H9 (cell line): ENCODE results near the gene GRID1. TPM values are rescaled to one million over a fixed set of nuclear protein-coding genes. Genes with fewer than 3 reads are reported as not detected.

Experiments
- DNase-seq: peaks from one replicate; pipeline ENCODE4 v3.0.0-alpha.2; 2017
- H2AFZ ChIP-seq: one replicate; pipeline ENCODE4 v1.6.1; 2013; ENCODE audit warnings: mild to moderate bottlenecking, low read length, control low read depth, moderate library complexity
- H2AK5ac ChIP-seq: 2 replicates; pipeline ENCODE4 v1.6.1; 2013; ENCODE audit warnings: low read length, control low read depth, mixed read lengths; ENCODE audit not compliant: insufficient read length
- H2BK120ac ChIP-seq: one replicate; pipeline ENCODE4 v1.6.1; 2013; ENCODE audit warnings: low read depth, mild to moderate bottlenecking, low read length, control low read depth, inconsistent platforms; ENCODE audit not compliant: poor library complexity, severe bottlenecking
- H2BK12ac ChIP-seq: 2 replicates; pipeline ENCODE4 v1.6.1; 2013; ENCODE audit warnings: low read length, control low read depth, mixed read lengths, low read depth; ENCODE audit not compliant: insufficient read length
- H2BK15ac ChIP-seq: 2 replicates; pipeline ENCODE4 v1.6.1; 2013; ENCODE audit warnings: low read depth, low read length, control low read depth
- H2BK20ac ChIP-seq: one replicate; pipeline ENCODE4 v1.6.1; 2013; ENCODE audit warnings: low read depth, mild to moderate bottlenecking, low read length, control low read depth, inconsistent platforms; ENCODE audit not compliant: poor library complexity, severe bottlenecking
- H2BK5ac ChIP-seq: 2 replicates; pipeline ENCODE4 v1.6.1; 2013; ENCODE audit warnings: low read length, control low read depth, mixed read lengths; ENCODE audit not compliant: insufficient read length
- H3K14ac ChIP-seq: 2 replicates; pipeline ENCODE4 v1.6.1; 2013; ENCODE audit warnings: low read length, control low read depth; ENCODE audit not compliant: insufficient read depth
- H3K18ac ChIP-seq: 2 replicates; pipeline ENCODE4 v1.6.1; 2013; ENCODE audit warnings: low read depth, mild to moderate bottlenecking, mixed read lengths, low read length, control low read depth; ENCODE audit not compliant: insufficient read length
- H3K23ac ChIP-seq: 2 replicates; pipeline ENCODE4 v1.6.1; 2013; ENCODE audit warnings: low read length, control low read depth, mixed read lengths, low read depth; ENCODE audit not compliant: insufficient read length
- H3K23me2 ChIP-seq: 2 replicates; pipeline ENCODE4 v1.6.1; 2013; ENCODE audit warnings: low read depth, mild to moderate bottlenecking, mixed read lengths, low read length, control low read depth; ENCODE audit not compliant: insufficient read length, poor library complexity, severe bottlenecking
- H3K27ac ChIP-seq: 2 replicates; pipeline ENCODE4 v1.5.1; 2013; ENCODE audit warnings: low read length, control low read depth, mixed read lengths, low read depth; ENCODE audit not compliant: insufficient read length
- H3K27me3 ChIP-seq: 2 replicates; pipeline ENCODE4 v1.6.1; 2013; ENCODE audit warnings: low read length, control low read depth, inconsistent platforms; ENCODE audit not compliant: insufficient read depth
- H3K4ac ChIP-seq: 2 replicates; pipeline ENCODE4 v1.6.1; 2013; ENCODE audit warnings: low read depth, mild to moderate bottlenecking, control low read depth, inconsistent platforms, low read length, moderate library complexity
- H3K4me1 ChIP-seq: 2 replicates; pipeline ENCODE4 v1.6.1; 2013; ENCODE audit warnings: low read length, control low read depth, inconsistent platforms; ENCODE audit not compliant: insufficient read depth
- H3K4me2 ChIP-seq: 2 replicates; pipeline ENCODE4 v1.6.1; 2013; ENCODE audit warnings: low read length, control low read depth, mixed read lengths; ENCODE audit not compliant: insufficient read length, insufficient read depth
- H3K56ac ChIP-seq: 2 replicates; pipeline ENCODE4 v1.6.1; 2013; ENCODE audit warnings: low read depth, mild to moderate bottlenecking, mixed read lengths, low read length, control low read depth; ENCODE audit not compliant: insufficient read length
- H3K79me1 ChIP-seq: 2 replicates; pipeline ENCODE4 v1.6.1; 2013; ENCODE audit warnings: low read depth, mild to moderate bottlenecking, moderate library complexity, low read length, control low read depth, inconsistent platforms; ENCODE audit not compliant: insufficient read depth, poor library complexity, severe bottlenecking
- H3K79me2 ChIP-seq: 2 replicates; pipeline ENCODE4 v1.6.1; 2013; ENCODE audit warnings: low read length, control low read depth, inconsistent platforms; ENCODE audit not compliant: insufficient read depth
- H3K9ac ChIP-seq: 2 replicates; pipeline ENCODE4 v1.6.1; 2013; ENCODE audit warnings: low read length, control low read depth, mixed read lengths; ENCODE audit not compliant: insufficient read length; ENCODE audit errors: extremely low read depth
- H3K9me3 ChIP-seq: one replicate; pipeline ENCODE4 v1.6.1; 2013; ENCODE audit warnings: low read depth, low read length, inconsistent platforms; ENCODE audit not compliant: control insufficient read depth
- H3T11ph ChIP-seq: one replicate; pipeline ENCODE4 v1.6.1; 2013; ENCODE audit warnings: mild to moderate bottlenecking, low read length, control low read depth, inconsistent platforms
- H4K20me1 ChIP-seq: one replicate; pipeline ENCODE4 v1.6.1; 2013; ENCODE audit not compliant: control insufficient read depth, insufficient read length, insufficient read depth
- H4K5ac ChIP-seq: 2 replicates; pipeline ENCODE4 v1.6.1; 2013; ENCODE audit warnings: low read depth, mild to moderate bottlenecking, mixed read lengths, low read length, control low read depth; ENCODE audit not compliant: insufficient read length
- H4K8ac ChIP-seq: replicated peaks from 2 replicates; pipeline ENCODE4 v1.6.1; 2013; ENCODE audit warnings: low read length, control low read depth, mixed read lengths, low read depth; ENCODE audit not compliant: insufficient read length
- H4K91ac ChIP-seq: 2 replicates; pipeline ENCODE4 v1.6.1; 2013; ENCODE audit warnings: low read depth, mild to moderate bottlenecking, moderate library complexity, mixed read lengths, low read length, control low read depth; ENCODE audit not compliant: insufficient read length
- H3K27ac Mint-ChIP-seq, 3 experiments: 2 replicates in 2 of 3; 3 replicates in 1 of 3; pipeline ENCODE4 v1.8.0; 2020 to 2021; ENCODE audit warnings: mixed read lengths in 3 of 3, mild to moderate bottlenecking in 1 of 3, moderate library complexity in 1 of 3
- H3K27me3 Mint-ChIP-seq: 2 replicates; pipeline ENCODE4 v1.8.0; 2021; ENCODE audit warnings: low read depth, mild to moderate bottlenecking, moderate library complexity, mixed read lengths
- H3K36me3 Mint-ChIP-seq, 3 experiments: 2 replicates in 2 of 3; 3 replicates in 1 of 3; pipeline ENCODE4 v1.8.0; 2020 to 2021; ENCODE audit warnings: low read depth in 3 of 3, mixed read lengths in 3 of 3; ENCODE audit not compliant: insufficient read depth in 1 of 3
- H3K4me1 Mint-ChIP-seq, 2 experiments: 2 replicates each; pipeline ENCODE4 v1.8.0; 2020; ENCODE audit warnings: mixed read lengths in 2 of 2
- H3K4me3 Mint-ChIP-seq, 2 experiments: 2 replicates in 1 of 2; 3 replicates in 1 of 2; pipeline ENCODE4 v1.8.0; 2020 to 2021; ENCODE audit warnings: mild to moderate bottlenecking in 2 of 2, mixed read lengths in 2 of 2, moderate library complexity in 1 of 2
- H3K9me3 Mint-ChIP-seq, 2 experiments: 2 replicates in 1 of 2; 3 replicates in 1 of 2; pipeline ENCODE4 v1.8.0; 2020; ENCODE audit warnings: mild to moderate bottlenecking in 2 of 2, mixed read lengths in 2 of 2, moderate library complexity in 1 of 2
- WGBS: extraction: QIAGEN DNeasy Blood & Tissue Kit; methylation state at CpG from one replicate; pipeline ENCODE4 v1.1.7; 2013; ENCODE audit warnings: missing lambda C conversion rate, low lambda C conversion rate, mixed read lengths; ENCODE audit not compliant: insufficient read length; ENCODE audit errors: extremely low coverage; 5-methylcytosine and 5-hydroxymethylcytosine counted together
- total RNA-seq: library from RNA; stranded (reverse); gene quantifications from 2 replicates; pipeline ENCODE4 v1.2.1, GENCODE V29; 2021
- TF ChIP-seq, protein P1 (sequence below): fragments of 200-600 bp; sonication (generic); conservative IDR thresholded peaks from 3 replicates; pipeline ENCODE4 v1.8.0; 2021; ENCODE audit warnings: antibody characterized with exemption, mild to moderate bottlenecking

The GRID1 gene
- total RNA-seq, 1 experiment from 2014 or later: 0.35 TPM

DNA sequence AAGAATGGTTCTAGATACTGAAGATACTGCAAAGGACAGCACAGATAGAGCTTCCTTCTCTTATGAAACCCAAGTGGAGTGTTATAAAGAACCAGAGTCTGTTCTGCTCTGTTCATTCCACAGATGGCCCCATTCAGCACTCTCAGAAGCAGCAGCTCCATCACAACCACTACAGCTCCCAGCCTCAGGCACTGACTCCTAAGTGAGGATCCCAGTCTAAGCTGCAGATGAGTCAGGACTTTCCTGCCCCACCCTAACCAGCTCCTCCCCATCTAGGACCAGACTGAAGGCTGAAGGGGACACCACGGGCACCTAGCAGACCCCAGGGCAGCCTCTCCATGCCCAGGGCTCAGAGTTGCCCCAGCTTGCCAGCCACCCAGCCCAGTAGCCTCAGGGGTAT lies 379.8 kb downstream of the GRID1 start:
- Histone ChIP-seq H2AK5ac (no peak overlapping the region), H3K23me2 (no peaks in the 10 kb centered on the region), H3K23ac (no peak overlapping the region), H3K56ac (no peak overlapping the region), H3K4me2 (no peak overlapping the region), H3K4ac (no peak overlapping the region), H4K5ac (no peak overlapping the region), H2BK15ac (no peak overlapping the region), H4K91ac (no peak overlapping the region), H2BK20ac (no peak overlapping the region), H4K20me1 (no peaks in the 10 kb centered on the region), H2BK5ac (no peak overlapping the region), H3K27ac (no peak overlapping the region), H4K8ac (no peak overlapping the region), H3K18ac (no peak overlapping the region), H2BK120ac (no peak overlapping the region), H3K27me3 (no peaks in the 10 kb centered on the region), H3K9me3 (no peaks in the 10 kb centered on the region), H3K14ac (no peak overlapping the region), H3K79me1 (no peaks in the 10 kb centered on the region), H2AFZ (no peak overlapping the region), H3K9ac (no peak overlapping the region), H3K4me1 (no peaks in the 10 kb centered on the region), H3K79me2 (no peaks in the 10 kb centered on the region; the same call in 1 of the 2 replicates), H2BK12ac (no peak overlapping the region), H3T11ph (no peak overlapping the region)
- no peaks in the 10 kb centered on the region for H3K9me3 Mint-ChIP-seq
- no peak overlapping the region for H3K4me3 Mint-ChIP-seq
- peaks cover 2% of the 10 kb centered on the region for H3K27me3 Mint-ChIP-seq
- WGBS: no CpG with 5 or more reads among the region's 1 CpG
- H3K36me3 Mint-ChIP-seq: no peaks in the 10 kb centered on the region
- no peak for DNase-seq
- TF ChIP-seq, protein P1, sequence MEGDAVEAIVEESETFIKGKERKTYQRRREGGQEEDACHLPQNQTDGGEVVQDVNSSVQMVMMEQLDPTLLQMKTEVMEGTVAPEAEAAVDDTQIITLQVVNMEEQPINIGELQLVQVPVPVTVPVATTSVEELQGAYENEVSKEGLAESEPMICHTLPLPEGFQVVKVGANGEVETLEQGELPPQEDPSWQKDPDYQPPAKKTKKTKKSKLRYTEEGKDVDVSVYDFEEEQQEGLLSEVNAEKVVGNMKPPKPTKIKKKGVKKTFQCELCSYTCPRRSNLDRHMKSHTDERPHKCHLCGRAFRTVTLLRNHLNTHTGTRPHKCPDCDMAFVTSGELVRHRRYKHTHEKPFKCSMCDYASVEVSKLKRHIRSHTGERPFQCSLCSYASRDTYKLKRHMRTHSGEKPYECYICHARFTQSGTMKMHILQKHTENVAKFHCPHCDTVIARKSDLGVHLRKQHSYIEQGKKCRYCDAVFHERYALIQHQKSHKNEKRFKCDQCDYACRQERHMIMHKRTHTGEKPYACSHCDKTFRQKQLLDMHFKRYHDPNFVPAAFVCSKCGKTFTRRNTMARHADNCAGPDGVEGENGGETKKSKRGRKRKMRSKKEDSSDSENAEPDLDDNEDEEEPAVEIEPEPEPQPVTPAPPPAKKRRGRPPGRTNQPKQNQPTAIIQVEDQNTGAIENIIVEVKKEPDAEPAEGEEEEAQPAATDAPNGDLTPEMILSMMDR: no peak
- H3K4me1 Mint-ChIP-seq: no peaks in the 10 kb centered on the region
- no peak overlapping the region for H3K27ac Mint-ChIP-seq
